Esophagus (tissue), 2 donors: ENCODE measurements around the gene KRT81. TPM values are rescaled to one million over a fixed set of nuclear protein-coding genes. Genes with fewer than 3 reads are reported as not detected.
"Not testable (repeated sequence)": the region's sequence is repeated elsewhere in the genome, so short reads cannot be mapped to it uniquely, and the experiment has no call there.

Source experiments
- H3K27ac ChIP-seq, 2 donors: one replicate each; pipeline ENCODE4 v1.5.1; 2013; ENCODE audit warnings: low read depth in 2 of 2, mild to moderate bottlenecking in 2 of 2, inconsistent platforms in 1 of 2, low read length in 1 of 2, moderate library complexity in 1 of 2
- H3K27me3 ChIP-seq, 2 donors: one replicate each; pipeline ENCODE4 v1.6.1; 2013; ENCODE audit warnings: low read length in 2 of 2, control low read depth in 1 of 2, mild to moderate bottlenecking in 1 of 2; ENCODE audit not compliant: insufficient read depth in 2 of 2, control insufficient read depth in 1 of 2
- H3K36me3 ChIP-seq, 2 donors: one replicate each; pipeline ENCODE4 v1.6.1; 2013; ENCODE audit warnings: low read length in 1 of 2; ENCODE audit not compliant: control insufficient read depth in 2 of 2, insufficient read depth in 2 of 2
- H3K4me1 ChIP-seq, 2 donors: one replicate each; pipeline ENCODE4 v1.6.1; 2013; ENCODE audit warnings: low read length in 1 of 2; ENCODE audit not compliant: control insufficient read depth in 2 of 2, insufficient read depth in 2 of 2
- H3K4me3 ChIP-seq, 2 donors: one replicate each; pipeline ENCODE4 v1.5.1; 2013; ENCODE audit warnings: low read length in 2 of 2, mild to moderate bottlenecking in 2 of 2, low read depth in 1 of 2, moderate library complexity in 1 of 2
- H3K9me3 ChIP-seq, 2 donors: one replicate each; pipeline ENCODE4 v1.6.1; 2013; ENCODE audit warnings: mild to moderate bottlenecking in 2 of 2, low read depth in 1 of 2, low read length in 1 of 2, moderate library complexity in 1 of 2; ENCODE audit not compliant: control insufficient read depth in 2 of 2, insufficient read depth in 1 of 2
- WGBS, 2 donors: extraction: QIAGEN DNeasy Blood & Tissue Kit; methylation state at CpG; one replicate each; pipeline ENCODE4 v1.1.7; 2013; 5-methylcytosine and 5-hydroxymethylcytosine counted together
- polyA plus RNA-seq, 2 donors: library from polyadenylated mRNA; stranded (reverse); fragments of 200-250 nt; gene quantifications; one replicate each; pipeline ENCODE4 v1.2.3, GENCODE V29; 2013
- donor health status: healthy with polysubstance abuse.
- donor health status: Bipolar disorder and iron deficiency.

The KRT81 gene
- polyA plus RNA-seq, 2 donors, result 0.05 to 0.08 TPM

DNA sequence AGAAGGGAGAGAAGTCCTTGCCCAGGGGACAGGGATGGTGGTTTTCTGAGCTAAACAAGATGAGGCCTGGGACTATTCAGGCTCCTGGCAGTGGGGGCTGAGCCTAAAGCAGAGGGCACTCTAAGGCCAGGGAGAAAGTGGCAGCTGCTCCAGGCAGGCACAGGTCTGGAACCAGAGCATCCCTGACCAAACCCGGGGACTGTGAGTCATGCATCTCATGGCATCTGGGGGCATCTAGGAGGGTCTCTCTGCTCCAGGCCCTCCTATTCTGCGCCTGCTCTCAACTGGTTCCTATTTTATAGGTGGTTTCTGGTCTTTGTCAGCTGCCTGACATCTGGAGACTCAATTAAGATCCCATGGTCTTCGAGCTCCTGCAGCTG, 46.7 kb downstream of the KRT81 start:
- Histone ChIP-seq H3K27me3 (no peaks in the 10 kb centered on the region), H3K4me3 (no peak overlapping the region), H3K27ac (peak overlapping the region; percentile 58 to 82), H3K36me3 (peaks cover 0 to 7% of the 10 kb centered on the region in 2 donors), H3K4me1 (peaks cover 11 to 42% of the 10 kb centered on the region in 2 donors), H3K9me3 (no peaks in the 10 kb centered on the region)
- WGBS, 2 donors, result 75 to 89% methylated on average over 2 to 3 of the region's 3 CpGs

DNA sequence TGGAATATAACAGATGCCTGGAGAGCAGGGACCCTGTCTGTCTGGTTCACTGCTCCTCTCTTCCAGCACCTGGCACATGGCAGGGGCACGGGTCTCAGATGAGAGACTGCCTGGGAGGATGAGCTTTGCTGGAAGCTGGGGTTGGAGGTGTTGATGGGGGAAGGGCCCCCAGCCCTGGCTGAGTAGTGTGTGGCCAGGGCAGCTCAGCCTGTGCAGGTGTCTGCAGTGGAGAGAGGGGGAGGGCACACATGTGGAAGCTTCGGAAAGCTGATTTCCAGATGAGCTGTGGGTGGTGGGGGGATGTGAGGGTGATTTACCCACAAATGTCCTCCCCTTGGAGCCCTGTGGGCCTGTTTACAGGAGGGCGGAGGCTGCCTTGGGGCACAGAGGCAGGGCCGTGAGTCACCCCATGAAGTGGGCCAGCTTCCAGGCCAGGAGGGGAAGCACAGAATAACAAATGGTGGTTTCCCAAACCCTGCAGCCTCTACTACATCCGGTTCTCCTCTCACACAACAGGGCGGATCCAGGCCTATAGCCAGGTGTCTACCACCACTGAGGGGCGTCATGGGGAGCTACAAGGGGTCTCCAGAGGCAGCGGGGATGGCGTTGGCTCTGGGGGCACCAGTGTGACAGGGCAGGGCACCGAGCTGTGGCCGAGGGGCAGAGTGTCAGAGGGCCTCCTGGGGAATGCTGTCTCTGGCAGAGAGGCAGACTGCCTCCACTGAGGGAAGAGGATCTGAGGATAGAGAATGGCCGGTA, 47.3 kb downstream of the KRT81 start:
- peak overlapping the region; percentile 77 to 82 for H3K27ac ChIP-seq
- H3K9me3 ChIP-seq, result no peaks in the 10 kb centered on the region
- no peak overlapping the region for H3K4me3 ChIP-seq
- peaks cover 11 to 42% of the 10 kb centered on the region in 2 donors for H3K4me1 ChIP-seq
- 22 to 23% methylated on average over 11 to 12 of the region's 12 CpGs for WGBS, 2 donors
- H3K27me3 ChIP-seq, result no peaks in the 10 kb centered on the region
- H3K36me3 ChIP-seq, result peaks cover 0 to 7% of the 10 kb centered on the region in 2 donors

DNA sequence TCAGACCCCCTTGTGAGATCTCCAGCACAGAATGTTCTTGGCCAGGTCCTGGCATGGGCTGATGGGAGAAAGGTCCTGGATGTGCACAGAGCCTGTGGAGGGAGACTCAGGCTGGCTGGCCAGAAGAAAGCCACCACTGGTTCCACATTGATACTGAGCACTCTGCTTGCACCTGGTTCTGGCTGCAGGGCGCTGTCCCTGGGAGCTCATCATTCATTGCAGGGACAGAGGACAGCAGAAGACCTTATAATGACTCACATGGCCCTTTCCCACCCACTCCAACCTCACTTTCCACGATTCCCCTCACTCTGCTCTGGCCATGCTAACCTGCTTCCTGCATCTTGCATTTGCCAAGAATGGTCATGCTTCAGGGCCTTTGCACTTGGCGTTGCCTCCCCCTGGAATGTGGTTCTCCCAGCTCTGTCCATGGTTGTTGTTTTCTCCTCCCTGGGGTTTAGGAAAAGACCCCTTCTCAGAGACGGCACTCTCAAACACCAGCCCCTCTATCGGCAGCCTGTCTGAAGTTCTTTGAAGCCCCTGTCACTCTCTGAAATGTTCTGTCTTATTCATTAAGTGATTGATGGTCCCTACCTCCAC, 48.0 kb downstream of the KRT81 start:
- peaks cover 11 to 37% of the 10 kb centered on the region in 2 donors for H3K4me1 ChIP-seq
- 43 to 48% methylated on average over 5 of the region's 5 CpGs for WGBS, 2 donors
- H3K4me3 ChIP-seq, result no peak overlapping the region
- peaks cover 0 to 4% of the 10 kb centered on the region in 2 donors for H3K36me3 ChIP-seq
- no peaks in the 10 kb centered on the region for H3K27me3 ChIP-seq
- H3K27ac ChIP-seq, result peak overlapping the region; percentile 77 to 81
- H3K9me3 ChIP-seq, result no peaks in the 10 kb centered on the region

DNA sequence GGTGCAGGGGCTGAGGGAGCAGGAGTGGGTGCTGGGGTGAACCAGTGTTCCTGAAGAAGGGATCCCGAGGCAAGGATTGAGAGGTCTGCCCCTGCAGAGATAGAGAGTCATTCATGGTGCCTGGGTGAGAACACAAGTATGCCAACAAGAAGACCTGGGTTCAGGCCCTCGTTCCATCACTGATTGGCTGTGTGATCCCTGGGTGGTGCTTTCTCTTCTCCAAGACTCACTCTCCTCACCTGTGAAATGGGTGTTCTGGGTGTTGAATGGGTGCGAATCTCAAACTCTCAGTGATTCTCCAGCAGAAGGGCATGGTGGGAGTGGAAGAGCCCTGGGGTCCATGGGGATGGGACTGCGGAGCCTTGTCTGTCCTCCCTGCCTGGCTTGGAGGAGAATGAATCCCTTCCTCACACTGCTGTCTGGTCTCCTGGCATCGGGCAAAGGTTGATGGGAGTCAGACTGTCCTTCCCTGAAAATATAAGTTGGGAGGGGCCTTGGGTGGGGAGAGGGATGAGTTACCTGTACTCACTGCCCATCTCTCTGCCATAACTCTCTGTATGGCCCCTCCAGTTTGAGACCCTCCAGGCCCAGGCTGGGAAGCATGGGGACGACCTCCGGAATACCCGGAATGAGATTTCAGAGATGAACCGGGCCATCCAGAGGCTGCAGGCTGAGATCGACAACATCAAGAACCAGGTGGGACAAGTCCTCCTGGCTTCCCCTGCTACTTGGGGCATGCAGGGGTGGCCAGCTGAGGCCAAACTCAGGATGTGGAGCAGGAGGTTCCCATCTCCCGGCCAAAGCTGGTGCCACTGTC, 48.7 kb downstream of the KRT81 start:
- Histone ChIP-seq H3K36me3 (peaks cover 0 to 4% of the 10 kb centered on the region in 2 donors), H3K27me3 (no peaks in the 10 kb centered on the region), H3K9me3 (no peaks in the 10 kb centered on the region), H3K27ac (peak overlapping the region; percentile 11 to 16), H3K4me3 (no peak overlapping the region), H3K4me1 (peaks cover 11 to 37% of the 10 kb centered on the region in 2 donors)
- 93 to 97% methylated on average over 11 of the region's 11 CpGs for WGBS, 2 donors

DNA sequence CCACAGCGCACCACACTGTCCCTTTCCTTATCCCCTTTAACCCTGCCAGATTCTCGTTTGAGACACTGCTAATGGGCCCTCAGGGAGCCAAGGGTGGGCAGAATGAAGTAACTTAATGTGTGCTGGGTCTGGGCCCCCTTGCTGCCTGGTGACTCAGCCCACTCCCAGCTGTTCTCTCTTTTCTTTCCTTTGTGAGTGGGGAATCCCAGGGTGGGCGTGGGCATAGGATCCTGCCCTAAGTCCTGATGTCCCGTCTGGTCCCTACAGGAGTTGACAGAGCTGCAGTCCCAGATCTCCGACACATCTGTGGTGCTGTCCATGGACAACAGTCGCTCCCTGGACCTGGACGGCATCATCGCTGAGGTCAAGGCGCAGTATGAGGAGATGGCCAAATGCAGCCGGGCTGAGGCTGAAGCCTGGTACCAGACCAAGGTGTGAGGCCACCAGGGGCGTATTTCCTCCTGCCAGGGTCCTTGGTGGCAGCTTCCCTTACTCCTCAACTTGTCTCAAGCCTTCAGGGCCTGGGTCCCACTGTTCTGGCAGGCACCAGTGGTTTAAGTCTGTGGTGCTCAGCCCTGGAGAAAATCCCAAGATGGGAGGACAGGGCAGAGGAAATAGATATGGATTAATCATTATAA, 50.0 kb downstream of the KRT81 start:
- H3K4me1 ChIP-seq, result peaks cover 9 to 35% of the 10 kb centered on the region in 2 donors
- H3K4me3 ChIP-seq, result no peak overlapping the region
- peaks cover 0 to 4% of the 10 kb centered on the region in 2 donors for H3K36me3 ChIP-seq
- H3K27ac ChIP-seq, result no peak overlapping the region
- no peaks in the 10 kb centered on the region for H3K27me3 ChIP-seq
- 78 to 84% methylated on average over 11 of the region's 11 CpGs for WGBS, 2 donors
- H3K9me3 ChIP-seq, result no peaks in the 10 kb centered on the region

DNA sequence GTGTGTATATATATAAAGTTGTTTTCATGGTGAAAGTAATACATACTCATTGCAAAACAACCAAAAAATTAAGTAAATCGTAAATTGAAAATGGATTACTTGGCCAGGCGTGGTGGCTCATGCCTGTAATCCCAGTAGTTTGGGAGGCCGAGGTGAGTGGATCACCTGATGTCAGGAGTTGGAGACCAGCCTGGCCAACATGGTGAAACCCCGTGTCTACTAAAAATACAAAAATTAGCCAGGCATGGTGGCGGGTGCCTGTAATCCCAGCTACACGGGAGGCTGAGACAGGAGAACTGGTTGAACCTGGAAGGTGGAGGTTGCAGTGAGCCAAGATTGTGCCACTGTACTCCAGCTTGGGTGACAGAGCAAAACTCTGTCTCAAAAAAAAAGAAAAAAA, 51.1 kb downstream of the KRT81 start:
- not testable (repeated sequence) for H3K4me3 ChIP-seq, H3K36me3 ChIP-seq, H3K27me3 ChIP-seq, H3K9me3 ChIP-seq, H3K27ac ChIP-seq
- peaks cover 9 to 30% of the 10 kb centered on the region in 2 donors for H3K4me1 ChIP-seq
- 71 to 78% methylated on average over 6 of the region's 6 CpGs for WGBS, 2 donors

DNA sequence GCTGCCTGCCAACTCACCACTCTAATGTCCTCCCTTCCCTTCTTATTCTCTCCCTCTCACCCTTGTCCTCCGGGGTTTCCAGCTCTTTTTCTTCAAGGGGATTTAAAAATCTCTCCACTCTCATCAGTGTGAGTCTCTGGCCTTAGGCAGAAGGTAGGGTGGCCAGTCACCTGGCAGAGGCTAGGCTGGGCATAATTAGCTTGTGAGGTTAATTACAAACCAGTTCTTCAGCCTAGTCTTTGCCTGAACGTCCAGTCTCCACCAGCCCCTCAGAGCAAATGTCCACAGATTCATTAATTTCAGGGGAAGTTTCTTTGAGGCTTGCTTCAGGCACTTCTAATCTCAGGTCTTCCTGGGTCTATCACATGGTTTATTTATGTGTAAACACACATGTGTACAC, 51.6 kb downstream of the KRT81 start:
- Histone ChIP-seq H3K4me1 (peaks cover 9 to 27% of the 10 kb centered on the region in 2 donors), H3K4me3 (no peak overlapping the region), H3K27me3 (no peaks in the 10 kb centered on the region), H3K27ac (no peak overlapping the region), H3K9me3 (no peaks in the 10 kb centered on the region), H3K36me3 (peaks cover 0 to 1% of the 10 kb centered on the region in 2 donors)
- 57 to 63% methylated on average over 2 of the region's 2 CpGs for WGBS, 2 donors

DNA sequence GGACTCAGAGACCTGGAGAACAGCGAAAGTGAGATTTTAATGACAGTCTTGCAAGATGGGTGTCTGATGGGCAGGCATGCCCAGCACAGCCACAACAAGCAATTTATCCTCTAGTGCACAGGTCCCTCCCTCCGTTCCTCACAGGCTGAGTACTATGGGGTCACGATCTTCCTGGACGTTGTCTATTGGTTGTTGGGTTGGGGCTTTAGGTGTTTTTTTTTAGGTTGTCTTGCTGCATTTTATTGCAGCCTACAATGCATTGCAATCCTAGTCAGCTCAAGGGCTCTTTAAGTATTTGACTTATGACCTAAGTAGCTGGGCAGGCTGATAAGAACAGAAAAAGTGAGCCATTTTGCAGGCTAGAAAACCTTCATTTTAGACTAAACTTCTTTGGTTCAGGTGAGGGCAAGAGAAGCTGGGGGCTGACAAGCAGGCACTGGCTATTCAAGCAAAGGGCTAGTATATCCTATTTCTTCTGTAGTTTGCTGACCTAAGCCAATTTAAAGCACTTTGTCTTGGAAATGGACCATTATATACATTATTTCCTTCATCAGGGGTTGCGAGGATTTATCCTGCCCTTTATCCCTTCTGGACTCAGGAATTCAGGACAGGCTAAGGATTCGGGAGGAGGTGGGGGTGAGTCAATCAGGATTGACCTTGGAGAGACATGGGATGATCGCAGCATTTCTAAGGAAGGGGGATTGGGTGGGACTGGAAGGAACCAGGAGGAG, 52.3 kb downstream of the KRT81 start:
- 90 to 92% methylated on average over 7 of the region's 7 CpGs for WGBS, 2 donors
- no peak overlapping the region for H3K27ac ChIP-seq
- no peak overlapping the region for H3K4me3 ChIP-seq
- no peaks in the 10 kb centered on the region for H3K9me3 ChIP-seq
- H3K4me1 ChIP-seq, result peaks cover 6 to 22% of the 10 kb centered on the region in 2 donors
- peaks cover 0 to 1% of the 10 kb centered on the region in 2 donors for H3K36me3 ChIP-seq
- H3K27me3 ChIP-seq, result no peaks in the 10 kb centered on the region
